ENCODE results near the gene MRNIP.

MRNIP gene

DNA sequence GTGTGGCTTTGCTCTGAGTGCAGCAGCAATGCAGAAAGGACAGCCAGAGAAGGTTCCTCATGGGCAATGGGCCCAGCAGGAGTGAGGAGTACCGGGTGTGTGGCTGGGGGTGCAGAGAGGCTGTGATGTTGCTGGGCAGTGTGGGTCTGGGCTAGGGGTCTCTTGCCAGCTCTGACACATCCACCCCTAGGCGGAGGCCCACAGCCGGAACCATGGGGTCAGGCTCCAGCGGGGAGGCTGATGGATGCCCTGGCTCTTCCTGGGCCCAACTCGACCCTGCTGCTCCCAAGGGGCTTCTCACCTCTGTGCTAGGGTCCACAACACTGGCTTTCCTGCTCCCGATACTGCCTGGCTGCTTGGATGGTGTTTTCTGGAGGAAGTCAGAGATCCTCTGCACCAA lies 29.2 kb upstream of the MRNIP start:
- DNase-seq (ENCODE audit: low spot score) = no peak

GRCh38 chr5:179887095-179887494 lies 28.5 kb upstream of the MRNIP start:
- no peak for DNase-seq (ENCODE audit: low spot score)

- DNase-seq (ENCODE audit: low spot score) = no peak
Measured at GRCh38 chr5:179886190-179886911, 27.7 kb upstream of the MRNIP start.

- DNase-seq (ENCODE audit: low spot score) = no peak
Measured at GRCh38 chr5:179885491-179886090, 27.0 kb upstream of the MRNIP start.

DNA sequence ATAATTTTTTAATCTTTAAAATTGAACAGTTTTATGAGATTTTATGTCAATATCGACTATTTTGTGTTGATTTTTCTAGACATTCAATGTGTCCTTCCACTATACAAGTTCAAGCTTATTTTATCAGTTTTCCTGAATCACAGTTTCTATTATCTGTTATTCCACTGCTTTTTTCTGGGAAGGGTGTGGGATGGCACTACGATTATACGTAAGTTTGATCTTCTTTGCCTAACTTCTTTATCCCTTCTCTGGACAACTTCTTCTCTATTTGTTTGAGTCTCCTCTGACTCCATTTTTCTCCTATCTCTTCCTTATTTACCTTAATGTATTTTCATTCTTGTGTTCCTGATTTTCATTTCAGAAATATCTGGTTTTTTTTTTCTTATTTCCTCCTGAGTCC lies 24.5 kb upstream of the MRNIP start:
- DNase-seq (ENCODE audit: low spot score) = no peak

- no peak for DNase-seq (ENCODE audit: low spot score)
Measured at GRCh38 chr5:179882338-179882737, 23.7 kb upstream of the MRNIP start.

- DNase-seq (ENCODE audit: low spot score) = no peak
Measured at GRCh38 chr5:179880848-179881590, 22.4 kb upstream of the MRNIP start.

- no peak for DNase-seq (ENCODE audit: low spot score)
Measured at GRCh38 chr5:179880066-179880650, 21.5 kb upstream of the MRNIP start.

DNA sequence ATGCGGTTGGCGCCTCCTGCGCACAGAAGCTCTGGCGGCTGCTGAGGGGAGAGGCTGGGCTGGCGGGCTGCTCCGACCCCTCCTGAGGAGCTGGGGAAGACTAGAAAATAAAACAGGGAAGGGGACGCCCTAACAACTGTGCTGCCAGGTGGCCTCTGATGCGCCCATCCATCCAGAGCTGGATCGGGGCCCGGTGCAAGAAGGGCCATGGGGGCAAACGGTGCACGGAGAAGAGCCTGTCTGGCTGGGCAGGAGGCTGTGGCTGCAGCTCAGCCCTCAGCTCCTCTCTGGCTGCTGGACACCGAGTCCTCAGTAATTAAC lies 21.0 kb upstream of the MRNIP start:
- no peak for DNase-seq (ENCODE audit: low spot score)

DNA sequence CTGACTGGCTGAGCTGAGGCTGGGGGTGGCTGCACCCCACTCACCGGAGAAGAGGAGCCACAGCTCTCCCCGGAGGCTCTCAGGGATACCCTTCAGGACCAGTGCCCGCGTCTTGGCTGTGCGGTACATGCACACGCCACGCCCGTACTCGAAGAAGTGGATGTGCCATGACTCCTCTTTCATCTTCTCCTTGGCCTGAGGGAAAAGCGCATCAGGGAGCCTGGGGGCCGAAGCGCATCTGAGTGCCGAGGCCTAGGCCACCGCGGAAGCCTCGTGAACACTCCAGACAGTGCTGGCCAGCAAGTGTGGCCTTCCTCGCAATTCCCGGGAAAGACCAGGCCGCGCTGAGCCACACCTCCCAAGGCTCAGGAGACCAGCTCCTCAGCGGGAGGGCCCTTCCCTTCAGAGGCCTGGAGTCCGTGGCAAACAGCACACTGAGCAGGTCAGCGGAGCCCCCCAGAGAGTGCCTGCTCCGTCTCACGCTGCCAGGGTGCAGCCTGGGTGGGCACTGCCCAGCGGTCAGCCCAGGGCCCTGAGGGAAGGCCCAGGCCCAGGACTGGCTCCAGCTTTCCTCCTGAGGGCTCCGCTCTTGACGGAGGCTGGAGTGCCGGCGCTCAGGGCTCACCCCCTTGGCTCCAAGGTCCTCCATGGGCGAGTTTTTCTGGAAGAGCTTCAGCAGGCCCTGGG lies 20.5 kb upstream of the MRNIP start:
- DNase-seq (ENCODE audit: low spot score) = no peak

GRCh38 chr5:179878222-179879002 lies 19.8 kb upstream of the MRNIP start:
- no peak for DNase-seq (ENCODE audit: low spot score)

GRCh38 chr5:179876610-179876952 lies 18.0 kb upstream of the MRNIP start:
- no peak for DNase-seq (ENCODE audit: low spot score)

GRCh38 chr5:179875741-179876609 lies 17.4 kb upstream of the MRNIP start:
- DNase-seq (ENCODE audit: low spot score) = no peak

DNA sequence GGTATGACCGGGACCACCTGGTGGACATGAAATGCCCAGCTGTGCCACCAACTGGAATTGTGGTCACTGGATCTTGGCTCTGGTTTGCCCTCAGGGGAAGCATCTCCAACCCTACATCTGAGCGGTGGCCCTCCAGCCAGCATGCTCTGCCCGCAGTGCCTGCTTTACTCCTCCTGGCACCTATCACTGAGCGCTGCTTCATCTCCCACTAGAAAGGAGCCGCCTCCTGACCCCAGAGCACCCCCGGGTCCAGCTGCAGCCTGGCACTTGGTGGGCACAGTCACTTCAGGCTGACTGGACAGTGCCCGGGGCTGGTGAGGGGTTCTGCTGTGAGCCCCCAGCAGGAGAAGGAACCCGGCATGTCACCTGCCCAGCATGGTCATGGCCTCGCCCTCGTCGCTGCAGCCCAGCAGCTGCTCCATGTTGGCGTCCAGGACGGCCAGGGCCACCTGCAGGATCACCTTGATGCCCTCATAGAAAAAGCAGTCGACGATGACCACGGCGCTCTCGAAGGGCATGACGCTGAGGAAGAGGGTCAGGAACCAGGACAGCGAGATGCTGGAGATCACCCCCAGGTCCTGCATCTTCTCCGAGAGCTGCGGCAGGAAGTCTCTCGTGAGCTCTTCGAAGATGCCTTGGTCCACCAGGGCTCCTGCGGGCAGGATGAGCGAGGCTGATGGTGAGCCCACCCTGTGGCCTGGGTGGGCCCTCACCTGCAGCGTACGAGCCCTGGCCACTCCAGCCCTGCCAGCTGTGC lies 16.1 kb upstream of the MRNIP start:
- no peak for DNase-seq (ENCODE audit: low spot score)

DNA sequence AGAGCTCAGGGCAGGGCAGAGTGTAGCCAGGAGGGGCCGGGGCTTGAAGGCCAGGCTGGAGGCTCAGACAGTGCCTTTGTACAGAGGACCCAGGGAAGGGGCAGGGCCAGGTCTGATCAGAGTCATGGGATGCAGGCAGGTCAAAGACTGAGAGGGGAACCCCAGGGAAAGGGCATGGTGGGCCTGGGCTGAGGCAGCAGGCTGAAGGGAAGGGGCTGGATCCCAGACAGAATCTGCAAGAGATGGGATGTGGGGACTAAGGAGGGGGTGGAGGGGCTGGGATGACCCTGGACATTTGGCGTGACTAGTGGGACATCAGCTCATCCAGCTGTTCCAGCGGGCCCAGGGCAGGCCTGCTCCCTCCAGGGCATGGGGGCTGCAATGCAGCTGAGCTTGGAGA lies 15.5 kb upstream of the MRNIP start:
- no peak for DNase-seq (ENCODE audit: low spot score)

- DNase-seq (ENCODE audit: low spot score) = no peak
Measured at GRCh38 chr5:179873588-179874110, 15.0 kb upstream of the MRNIP start.

DNA sequence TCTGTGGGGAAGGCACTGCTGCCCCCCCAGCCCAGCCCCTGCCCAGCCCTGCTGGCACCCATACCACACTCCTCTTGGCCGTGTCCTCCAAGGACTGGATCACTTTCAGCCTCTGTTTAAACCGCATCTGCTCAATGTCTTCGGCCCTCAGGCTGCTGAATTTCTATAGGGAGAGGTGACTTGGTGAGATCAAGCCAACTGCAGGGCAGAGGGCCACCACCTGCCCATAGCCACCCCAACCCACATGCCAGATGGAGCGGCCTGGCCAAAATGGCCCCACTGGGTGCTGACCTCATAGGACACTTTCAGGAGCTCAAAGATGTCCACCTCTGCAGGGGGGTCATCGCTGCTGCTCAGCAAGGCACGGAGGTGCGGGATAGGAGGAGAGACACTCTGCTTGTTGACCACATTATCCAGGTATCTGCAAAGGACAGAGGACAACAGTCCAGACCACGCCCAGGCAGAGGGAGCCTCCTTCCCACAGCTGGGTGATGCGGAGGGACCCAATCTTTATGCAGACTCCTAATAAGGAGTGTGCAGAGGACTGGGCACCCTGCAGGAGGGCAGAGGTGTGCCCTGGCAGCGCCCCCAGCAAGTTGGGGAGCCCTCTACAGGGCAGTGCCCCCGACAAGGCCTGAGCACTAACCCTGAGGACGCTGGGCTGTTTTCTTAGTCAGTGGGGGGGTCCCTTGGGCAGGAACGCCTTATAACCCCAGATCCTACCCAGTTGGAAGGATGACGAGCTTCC lies 14.4 kb upstream of the MRNIP start:
- DNase-seq (ENCODE audit: low spot score) = no peak

DNA sequence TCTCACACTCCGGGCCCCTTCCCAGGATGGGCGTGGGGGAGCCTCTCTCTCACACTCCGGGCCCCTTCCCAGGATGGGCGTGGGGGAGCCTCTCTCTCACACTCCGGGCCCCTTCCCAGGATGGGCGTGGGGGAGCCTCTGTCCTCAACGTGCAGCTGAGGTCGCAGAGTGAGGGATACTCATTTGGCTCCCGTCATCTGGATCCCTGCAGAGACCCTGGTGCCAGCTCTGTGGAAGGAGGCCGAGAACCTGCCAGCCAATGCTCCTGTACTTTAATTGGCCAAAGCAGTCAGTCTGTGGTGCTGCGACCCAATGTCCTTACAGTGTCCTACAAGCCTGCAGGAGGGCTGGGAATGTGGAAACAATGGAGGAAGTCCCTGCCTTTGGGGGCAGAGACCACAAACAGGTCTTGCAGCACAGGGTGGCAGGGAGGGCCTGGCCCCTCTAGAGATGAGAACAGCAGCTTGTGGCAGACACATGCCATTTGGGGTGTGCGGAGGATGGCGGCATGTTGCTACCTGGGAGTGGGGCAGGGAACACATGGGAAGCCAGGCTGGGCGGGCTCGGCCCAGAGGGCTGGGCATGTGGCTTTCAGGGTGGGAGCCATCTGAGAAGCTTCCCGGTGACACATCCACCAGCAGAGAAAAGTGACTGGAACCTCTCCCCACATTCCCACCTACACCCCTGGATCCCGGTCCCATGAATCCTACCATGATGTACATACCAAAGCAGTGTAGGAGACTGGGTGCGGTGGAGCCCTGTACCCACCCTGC lies 13.6 kb upstream of the MRNIP start:
- DNase-seq (ENCODE audit: low spot score) = no peak

Measured in RKO (cell line).